Lung (tissue), 12 donors: Measurements from ENCODE around the gene SPAG6. TPM values are rescaled to one million over a fixed set of nuclear protein-coding genes. Genes with fewer than 3 reads are reported as not detected.

Source experiments
- ATAC-seq: fragments of 200-7000 bp; cut with Tn5 transposase; one replicate; pipeline ENCODE4 v1.9.1; 2020; ENCODE audit warnings: moderate number of reproducible peaks; ENCODE audit not compliant: insufficient read depth, low FRiP score
- DNase-seq, 3 donors: peaks; one replicate each; pipeline ENCODE4 v3.0.0-alpha.2; 2013 to 2017
- H3K27ac ChIP-seq, 2 donors: one replicate each; pipeline ENCODE4 v1.5.1; 2013; ENCODE audit warnings: mild to moderate bottlenecking in 2 of 2, moderate library complexity in 2 of 2, control low read depth in 1 of 2, inconsistent platforms in 1 of 2, low read depth in 1 of 2, low read length in 1 of 2
- H3K27me3 ChIP-seq, 3 donors: one replicate each; pipeline ENCODE4 v1.5.1; 2013; ENCODE audit warnings: low read length in 2 of 3; ENCODE audit not compliant: control insufficient read depth in 3 of 3, insufficient read depth in 3 of 3
- H3K36me3 ChIP-seq, 4 donors: one replicate each; pipeline ENCODE4 v1.5.1; 2013; ENCODE audit warnings: low read length in 4 of 4, mild to moderate bottlenecking in 1 of 4, moderate library complexity in 1 of 4; ENCODE audit not compliant: control insufficient read depth in 4 of 4, insufficient read depth in 4 of 4
- H3K4me1 ChIP-seq, 5 donors: one replicate each; pipeline ENCODE4 v1.5.1; 2013; ENCODE audit warnings: low read length in 5 of 5, mild to moderate bottlenecking in 2 of 5, moderate library complexity in 1 of 5; ENCODE audit not compliant: control insufficient read depth in 5 of 5, insufficient read depth in 5 of 5
- H3K4me3 ChIP-seq: one replicate; pipeline ENCODE4 v1.5.1; 2013; ENCODE audit warnings: mild to moderate bottlenecking, control low read depth, moderate library complexity
- H3K9ac ChIP-seq, 2 donors: one replicate each; pipeline ENCODE4 v1.5.1; 2013; ENCODE audit warnings: low read length in 2 of 2, control low read depth in 1 of 2; ENCODE audit not compliant: insufficient read depth in 1 of 2
- H3K9me3 ChIP-seq, 4 donors: one replicate each; pipeline ENCODE4 v1.5.1; 2013; ENCODE audit warnings: low read length in 3 of 4, mild to moderate bottlenecking in 1 of 4, moderate library complexity in 1 of 4; ENCODE audit not compliant: control insufficient read depth in 4 of 4, insufficient read depth in 3 of 4
- CTCF ChIP-seq: IDR thresholded peaks from 2 replicates; pipeline ENCODE4 v1.5.1; 2012; ENCODE audit warnings: mild to moderate bottlenecking; ENCODE audit errors: control extremely low read depth, extremely low read depth
- WGBS, 2 donors: extraction: QIAGEN DNeasy Blood & Tissue Kit; methylation state at CpG; one replicate each; pipeline ENCODE4 v1.1.7; 2013; 5-methylcytosine and 5-hydroxymethylcytosine counted together
- polyA plus RNA-seq, 2 donors: library from polyadenylated mRNA; stranded (reverse); fragments of 200-250 nt; gene quantifications; one replicate each; pipeline ENCODE4 v1.2.1, GENCODE V29; 2013
- total RNA-seq, 2 donors: library from RNA; depleted of rRNA in 1 of 2; stranded (reverse); fragments of >200 nt in 1 of 2; gene quantifications; one replicate each; pipeline ENCODE4 v1.2.1, GENCODE V29; 2014 to 2021
- donor health status: control.
- donor health status: control.
- donor health status: Bipolar disorder and iron deficiency.
- donor health status: healthy.
- donor health status: DM: yes; HTN: yes; CAD: no.

SPAG6 gene
- total and polyA plus RNA-seq, 4 donors: 12.2 to 40.1 (median 23.6) TPM

GRCh38 chr10:22320591-22321155 lies 24.6 kb upstream of the SPAG6 start, which contains the start of gene BMI1:
Gene BMI1 (plus strand): TSS chr10:22321099. CDS start chr10:22326450, 5,351 bp downstream.
- peak; percentile 87 to 96 (median 92) for DNase-seq

GRCh38 chr10:22321156-22321923 lies 24.0 kb upstream of the SPAG6 start:
- H3K27me3 ChIP-seq: peaks cover 0 to 37% (median 33%) of the 10 kb centered on the region in 3 donors
- ATAC-seq (peak; percentile 43), DNase-seq (peak; percentile 78 to 79 (median 78))
- no peak for TF ChIP-seq CTCF
- WGBS, 2 donors: 1% methylated on average over 47 to 114 of the region's 114 CpGs
- H3K4me3 ChIP-seq: peak overlapping the region; percentile 73
- peaks cover 0 to 47% (median 14%) of the 10 kb centered on the region in 5 donors for H3K4me1 ChIP-seq
- no peaks in the 10 kb centered on the region for H3K36me3 ChIP-seq
- H3K9me3 ChIP-seq: no peaks in the 10 kb centered on the region
- H3K27ac ChIP-seq: peak overlapping the region; percentile 88 to 89
- H3K9ac ChIP-seq: peak overlapping the region in 1 of 2 donors; percentile 32

More at GRCh38 chr10:22320591-22321155, 24.6 kb upstream of the SPAG6 start, which contains the start of gene BMI1:
- peak within 1 kb of the TSS; percentile 89 to 91 for H3K27ac ChIP-seq
- WGBS, 2 donors: 1% methylated on average over 27 to 84 of the region's 85 CpGs
- peaks cover 0 to 37% (median 33%) of the 10 kb centered on the region in 3 donors for H3K27me3 ChIP-seq
- H3K4me1 ChIP-seq: peaks cover 0 to 43% (median 11%) of the 10 kb centered on the region in 5 donors
- H3K9ac ChIP-seq: peak within 1 kb of the TSS; percentile 14 to 32
- H3K9me3 ChIP-seq: no peaks in the 10 kb centered on the region
- TF ChIP-seq CTCF: no peak
- peak; percentile 56 for ATAC-seq
- no peaks in the 10 kb centered on the region for H3K36me3 ChIP-seq
- peak within 1 kb of the TSS; percentile 86 for H3K4me3 ChIP-seq

GRCh38 chr10:22321924-22322640 lies 23.2 kb upstream of the SPAG6 start:
- WGBS, 2 donors: 2% methylated on average over 34 to 57 of the region's 57 CpGs
- ATAC-seq: no peak
- Histone ChIP-seq H3K4me3 (peak overlapping the region; percentile 86), H3K9ac (peak overlapping the region in 1 of 2 donors; percentile 3), H3K4me1 (peaks cover 0 to 43% (median 12%) of the 10 kb centered on the region in 5 donors), H3K27me3 (peaks cover 0 to 37% (median 33%) of the 10 kb centered on the region in 3 donors), H3K9me3 (no peaks in the 10 kb centered on the region), H3K36me3 (no peaks in the 10 kb centered on the region), H3K27ac (no peak overlapping the region)
- peak; percentile 37 to 54 (median 41) for DNase-seq
- TF ChIP-seq CTCF: no peak
